Retinal pigment epithelial cell (primary cell): ENCODE results near the gene RITA1.
"Not testable (repeated sequence)": the region's sequence is repeated elsewhere in the genome, so short reads cannot be mapped to it uniquely, and the experiment has no call there.

Source experiments
- DNase-seq: peaks from one replicate; pipeline ENCODE4 v3.0.0-alpha.2; 2010; ENCODE audit warnings: low read depth
- H3K4me3 ChIP-seq: 2 replicates; pipeline ENCODE4 v1.5.1; 2011; ENCODE audit warnings: mild to moderate bottlenecking, low read length, control low read depth, moderate library complexity
- TF ChIP-seq, protein P1 (sequence below): conservative IDR thresholded peaks from 2 replicates; pipeline ENCODE4 v1.5.1; 2011; ENCODE audit warnings: low read depth, low read length, control low read depth, inconsistent platforms

Gene RITA1

GRCh38 chr12:113198296-113198695 lies 12.8 kb downstream of the RITA1 start:
- H3K4me3 ChIP-seq: no peak overlapping the region
- TF ChIP-seq, protein P1, sequence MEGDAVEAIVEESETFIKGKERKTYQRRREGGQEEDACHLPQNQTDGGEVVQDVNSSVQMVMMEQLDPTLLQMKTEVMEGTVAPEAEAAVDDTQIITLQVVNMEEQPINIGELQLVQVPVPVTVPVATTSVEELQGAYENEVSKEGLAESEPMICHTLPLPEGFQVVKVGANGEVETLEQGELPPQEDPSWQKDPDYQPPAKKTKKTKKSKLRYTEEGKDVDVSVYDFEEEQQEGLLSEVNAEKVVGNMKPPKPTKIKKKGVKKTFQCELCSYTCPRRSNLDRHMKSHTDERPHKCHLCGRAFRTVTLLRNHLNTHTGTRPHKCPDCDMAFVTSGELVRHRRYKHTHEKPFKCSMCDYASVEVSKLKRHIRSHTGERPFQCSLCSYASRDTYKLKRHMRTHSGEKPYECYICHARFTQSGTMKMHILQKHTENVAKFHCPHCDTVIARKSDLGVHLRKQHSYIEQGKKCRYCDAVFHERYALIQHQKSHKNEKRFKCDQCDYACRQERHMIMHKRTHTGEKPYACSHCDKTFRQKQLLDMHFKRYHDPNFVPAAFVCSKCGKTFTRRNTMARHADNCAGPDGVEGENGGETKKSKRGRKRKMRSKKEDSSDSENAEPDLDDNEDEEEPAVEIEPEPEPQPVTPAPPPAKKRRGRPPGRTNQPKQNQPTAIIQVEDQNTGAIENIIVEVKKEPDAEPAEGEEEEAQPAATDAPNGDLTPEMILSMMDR: no peak
- no peak for DNase-seq

DNA sequence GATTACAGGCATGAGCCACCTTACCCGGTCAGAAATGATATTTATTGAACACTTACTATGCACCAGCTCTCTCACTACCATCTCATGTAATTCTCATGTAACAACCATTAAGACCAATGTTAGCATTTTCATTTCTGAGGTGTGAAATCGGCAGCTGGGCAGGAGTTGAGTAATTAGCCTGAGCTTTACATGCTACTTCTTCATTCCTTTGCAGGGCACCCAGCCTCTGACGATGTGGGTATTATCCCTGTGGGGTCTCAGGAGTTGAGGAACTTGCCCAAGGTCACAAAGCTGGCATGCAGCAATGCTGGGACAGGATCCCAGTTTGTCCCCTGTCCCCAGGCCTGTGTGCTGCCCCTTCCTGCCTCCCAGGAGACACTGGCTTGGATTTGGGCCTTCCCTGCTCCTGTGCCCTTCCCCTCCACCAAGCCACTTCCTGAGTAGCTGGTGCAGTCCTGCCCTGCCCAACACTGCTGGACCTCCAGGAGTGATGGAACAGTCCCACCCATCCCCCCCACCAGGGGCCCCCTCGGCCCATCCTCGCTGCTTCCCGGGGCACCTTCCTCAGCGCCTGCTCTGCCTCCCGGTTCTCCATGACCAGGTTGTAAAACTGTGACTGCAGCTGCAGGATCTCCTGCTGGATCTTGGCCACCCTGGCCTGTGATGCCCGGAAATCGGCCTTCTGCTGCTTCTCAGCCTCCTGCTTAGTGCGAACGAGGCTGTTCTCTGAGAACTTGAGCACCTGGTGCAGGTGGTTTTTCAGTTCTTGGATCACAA lies 14.7 kb downstream of the RITA1 start:
- no peak overlapping the region for H3K4me3 ChIP-seq
- TF ChIP-seq, protein P1: no peak
- no peak for DNase-seq

DNA sequence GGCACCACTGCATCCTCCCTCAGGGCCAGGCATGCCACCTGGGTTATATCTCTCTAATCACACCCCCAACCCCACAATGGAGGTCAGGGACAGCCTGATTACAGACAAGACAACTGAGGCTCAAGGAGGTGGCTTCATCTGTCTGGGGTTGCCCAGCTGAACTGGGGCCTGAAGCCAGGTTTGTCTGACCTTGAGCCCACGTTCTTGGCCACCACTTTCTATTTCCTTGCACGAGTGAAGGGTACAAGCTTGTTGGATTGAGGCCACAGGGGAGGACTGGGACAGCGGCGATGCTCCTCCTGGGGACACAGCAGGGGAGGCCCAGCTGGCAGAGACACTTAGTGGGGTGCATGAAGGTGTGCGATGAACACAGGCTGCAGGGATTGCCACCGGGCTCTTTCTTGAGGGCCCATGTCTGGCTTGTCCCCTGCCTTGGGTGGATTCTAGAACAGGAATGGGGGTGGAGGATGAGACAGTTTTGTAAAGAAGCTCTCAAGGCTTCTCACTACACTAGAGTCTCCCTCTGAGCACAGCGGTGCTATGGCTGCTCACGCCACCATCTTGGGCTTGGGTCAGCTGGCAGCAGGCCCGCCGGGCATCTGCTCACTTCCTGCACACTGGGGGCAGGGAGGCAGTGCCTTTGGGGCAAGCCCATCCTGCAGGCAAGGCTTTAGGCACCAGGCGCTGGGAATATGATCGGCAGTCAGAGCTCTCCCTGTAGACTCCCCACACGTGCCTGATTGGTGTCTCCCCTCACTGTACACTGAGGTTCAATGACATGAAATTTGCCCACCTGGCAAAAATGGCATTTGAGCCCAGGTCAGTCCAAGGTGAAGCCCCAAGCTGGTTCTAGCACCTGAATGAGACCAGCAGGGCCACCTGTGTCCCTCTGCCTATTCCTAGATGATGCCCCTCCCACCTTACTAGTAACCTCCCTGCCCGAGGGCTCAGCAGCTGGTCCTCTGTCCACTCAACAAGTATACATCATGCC lies 16.0 kb downstream of the RITA1 start:
- TF ChIP-seq, protein P1: no peak
- no peak overlapping the region for H3K4me3 ChIP-seq
- DNase-seq: no peak

DNA sequence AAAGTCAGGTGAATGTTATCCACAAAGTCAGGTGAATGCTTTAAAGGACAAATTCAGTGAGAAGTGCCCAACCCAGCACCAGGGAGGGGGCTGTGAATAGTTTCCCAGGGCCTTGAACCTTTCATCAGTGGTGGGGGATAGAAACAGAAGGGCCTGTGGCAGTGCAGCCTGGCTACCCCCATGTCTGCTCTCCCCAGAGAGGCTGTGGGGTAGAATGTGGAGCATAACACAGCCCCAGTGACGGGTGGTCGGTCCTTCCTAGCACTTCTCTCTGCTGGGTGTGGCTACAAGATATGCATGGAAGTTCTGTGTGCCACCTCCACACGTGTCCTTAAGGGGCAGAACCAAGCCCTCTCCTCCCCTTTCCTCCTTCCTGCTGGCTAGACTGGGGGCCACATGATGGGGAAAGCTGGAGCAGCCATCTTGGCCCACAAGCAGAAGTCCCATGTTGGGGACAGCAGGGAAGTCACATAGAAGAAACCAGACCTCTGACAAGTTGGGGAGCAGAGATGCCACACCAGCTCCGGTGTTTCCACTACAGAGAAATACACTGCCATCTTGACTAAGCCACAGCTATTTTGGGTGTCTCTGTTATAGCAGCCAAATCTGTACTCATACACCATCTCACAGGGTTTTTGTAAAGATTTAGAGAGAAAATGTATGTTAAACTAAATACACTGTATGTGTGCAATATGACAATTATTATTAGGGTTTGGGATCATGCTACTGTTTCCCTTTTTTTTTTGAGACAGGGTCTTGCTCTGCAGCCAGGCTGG lies 17.0 kb downstream of the RITA1 start:
- H3K4me3 ChIP-seq: no peak overlapping the region
- TF ChIP-seq, protein P1: no peak
- DNase-seq: no peak

DNA sequence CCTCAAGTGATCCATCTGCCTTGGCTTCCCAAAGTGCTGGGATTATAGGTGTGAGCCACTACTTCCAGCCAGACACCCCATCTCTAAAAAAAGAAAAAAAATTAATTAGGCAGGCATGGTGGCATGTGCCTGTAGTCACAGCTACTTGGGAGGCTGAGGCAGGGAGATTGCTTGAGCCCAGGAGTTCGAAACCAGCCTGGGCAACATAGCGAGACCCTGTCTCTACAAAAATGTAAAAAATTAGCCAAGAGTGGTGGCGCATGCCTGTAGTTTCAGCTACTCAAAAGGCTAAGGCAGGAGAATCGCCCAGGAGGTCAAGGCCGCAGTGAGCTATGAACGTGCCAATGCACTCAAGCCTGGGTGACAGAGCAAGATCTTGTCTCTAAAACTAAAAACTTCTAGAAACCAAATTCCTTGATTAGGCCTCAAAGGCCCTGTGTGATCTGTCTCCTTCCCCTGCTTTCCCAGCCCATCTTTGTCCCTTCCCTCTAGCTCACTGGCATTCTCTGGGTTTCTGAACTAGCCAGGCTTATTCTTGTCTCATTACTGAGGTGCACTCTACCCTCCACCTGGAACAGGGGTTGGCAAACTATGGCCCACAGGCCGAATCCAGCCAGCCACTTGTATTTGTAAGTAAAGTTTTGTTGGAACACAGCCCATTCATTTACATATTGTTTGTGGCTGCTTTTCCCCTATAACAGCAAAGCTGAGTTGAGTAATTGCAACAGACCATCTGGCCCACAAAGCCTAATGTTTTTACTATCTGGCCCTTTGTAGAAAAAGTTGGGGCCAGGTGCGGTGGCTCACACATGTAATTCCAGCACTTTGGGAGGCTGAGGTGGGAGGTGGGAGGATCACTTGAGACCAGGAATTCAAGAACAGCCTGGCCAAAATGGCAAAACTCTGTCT lies 18.6 kb downstream of the RITA1 start:
- no peak for DNase-seq
- TF ChIP-seq, protein P1: no peak
- H3K4me3 ChIP-seq: no peak overlapping the region

DNA sequence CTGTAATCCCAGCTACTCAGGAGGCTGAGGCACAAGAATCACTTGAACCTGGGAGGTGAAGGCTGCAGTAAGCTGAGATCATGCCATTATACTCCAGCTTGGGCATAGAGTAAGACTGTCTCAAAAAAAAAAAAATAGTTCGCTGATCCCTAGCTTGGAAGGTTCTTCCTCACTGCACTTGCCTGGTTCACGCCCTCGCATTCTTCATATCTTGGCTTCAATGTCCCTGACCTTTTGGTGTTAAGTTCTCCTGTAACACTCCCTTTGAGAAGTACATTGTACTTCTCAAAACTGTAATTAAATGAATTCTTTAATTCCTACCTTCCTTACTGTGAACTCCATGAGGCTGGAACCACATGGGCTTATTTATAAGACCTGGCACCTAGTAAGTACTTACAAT lies 19.3 kb downstream of the RITA1 start:
- DNase-seq: no peak
- TF ChIP-seq, protein P1: no peak
- no peak overlapping the region for H3K4me3 ChIP-seq

DNA sequence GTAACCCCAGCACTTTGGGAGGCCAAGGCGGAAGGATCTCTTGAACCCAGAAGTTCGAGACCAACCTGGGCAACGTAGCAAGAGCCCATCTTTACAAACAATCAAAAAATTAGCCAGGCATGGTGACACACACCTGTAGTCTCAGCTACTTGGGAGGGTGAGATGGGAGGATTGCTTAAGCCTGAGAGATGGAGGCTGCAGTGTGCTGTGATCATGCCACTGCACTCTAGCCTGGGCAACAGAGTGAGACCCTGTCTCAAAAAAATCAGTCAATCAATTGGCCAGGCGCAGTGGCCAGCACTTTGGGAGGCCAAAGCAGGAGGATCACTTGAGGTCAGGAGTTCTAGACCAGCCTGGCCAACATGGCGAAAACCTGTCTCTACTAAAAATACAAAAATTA lies 21.3 kb downstream of the RITA1 start:
- H3K4me3 ChIP-seq, DNase-seq: not testable (repeated sequence)
